AG20443 (cell line): Measurements from ENCODE around the gene EIF3D.
"Not testable (repeated sequence)": the region's sequence is repeated elsewhere in the genome, so short reads cannot be mapped to it uniquely, and the experiment has no call there.

ENCODE experiments used
- DNase-seq: peaks from one replicate; pipeline ENCODE4 v3.0.0; 2012; ENCODE audit warnings: low spot score, mixed read lengths

Gene EIF3D

DNA sequence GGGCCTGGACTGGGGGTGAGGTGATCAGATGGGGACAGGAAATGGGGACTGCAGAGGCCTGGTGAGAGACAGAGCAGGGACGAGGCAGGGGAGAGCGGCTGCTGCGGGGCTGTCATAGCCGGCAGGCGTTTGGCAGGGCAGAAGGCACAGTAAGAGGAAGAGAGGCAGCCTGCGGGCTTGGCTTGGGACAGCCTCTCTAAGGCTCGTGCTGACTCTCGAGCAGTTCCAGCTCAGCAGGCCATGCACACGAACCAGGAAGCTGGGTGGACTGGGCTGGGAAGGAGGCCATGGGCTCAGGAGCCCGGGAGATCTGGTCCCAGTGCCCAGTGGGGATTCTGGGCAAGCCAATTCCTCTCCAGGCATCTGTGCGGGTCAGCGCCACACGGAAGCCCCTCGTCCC is 19.6 kb upstream of the EIF3D start:
- DNase-seq: no peak

- DNase-seq: peak; percentile 60
These were observed 18.0 kb upstream of the EIF3D start for GRCh38 chr22:36546932-36547331.

GRCh38 chr22:36546092-36546804 is 17.3 kb upstream of the EIF3D start:
- peak; percentile 75 for DNase-seq

DNA sequence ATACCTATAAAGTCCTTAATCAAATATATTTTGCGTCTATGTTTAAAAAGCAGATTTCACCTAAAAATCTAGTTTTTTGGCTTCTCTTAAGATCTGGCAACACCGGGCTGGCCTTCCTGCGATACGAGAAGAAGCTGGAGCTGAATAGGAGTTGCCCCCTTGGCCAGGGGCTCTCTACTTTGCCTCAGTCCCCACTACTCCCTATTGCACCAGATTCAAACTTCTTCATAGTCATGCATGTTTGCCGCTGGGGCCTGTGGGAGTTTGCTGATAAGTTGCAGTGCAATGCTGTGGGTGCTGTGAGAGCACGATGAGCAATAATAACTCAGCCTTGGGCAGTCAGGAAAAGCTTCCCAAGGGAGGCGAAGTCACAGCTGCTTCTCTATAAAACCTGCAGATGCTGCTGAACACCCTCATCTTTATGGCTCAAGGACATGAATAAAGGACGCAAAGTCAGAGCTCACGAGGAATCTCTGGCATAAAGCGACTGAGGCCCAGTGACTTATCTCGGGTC is 15.2 kb upstream of the EIF3D start:
- no peak for DNase-seq

- DNase-seq: peak; percentile 80
These were observed 13.0 kb upstream of the EIF3D start for GRCh38 chr22:36541831-36542411.

- no peak for DNase-seq
These were observed 12.1 kb upstream of the EIF3D start for GRCh38 chr22:36540867-36541642.

GRCh38 chr22:36538529-36538928 is 9.6 kb upstream of the EIF3D start:
- DNase-seq: no peak

DNA sequence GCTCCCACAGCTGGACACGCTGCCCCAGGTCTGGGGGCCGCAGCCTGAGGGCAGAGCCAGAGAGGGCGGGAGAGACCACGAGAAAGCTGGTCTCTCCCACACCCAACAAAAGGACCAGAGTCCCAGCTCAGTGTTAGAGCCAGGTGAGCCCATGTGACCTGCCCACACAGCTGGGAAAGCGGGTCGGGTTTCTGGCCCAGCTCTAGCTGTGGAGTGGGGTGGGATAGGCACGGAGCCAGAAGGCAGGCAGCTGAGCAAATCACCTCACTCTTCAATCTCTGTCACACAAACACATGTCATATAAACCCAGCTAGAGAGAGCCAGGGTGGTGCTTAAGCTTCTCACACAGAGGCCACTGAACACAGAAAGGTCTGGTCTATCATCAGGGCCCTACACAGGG is 7.8 kb upstream of the EIF3D start:
- DNase-seq: no peak

GRCh38 chr22:36533320-36533719 is 4.4 kb upstream of the EIF3D start:
- not testable (repeated sequence) for DNase-seq

- no peak for DNase-seq
These were observed 3.5 kb upstream of the EIF3D start for GRCh38 chr22:36532466-36532865.

GRCh38 chr22:36528341-36528740 is 625 bp downstream of the EIF3D start:
- peak; percentile 33 for DNase-seq

DNA sequence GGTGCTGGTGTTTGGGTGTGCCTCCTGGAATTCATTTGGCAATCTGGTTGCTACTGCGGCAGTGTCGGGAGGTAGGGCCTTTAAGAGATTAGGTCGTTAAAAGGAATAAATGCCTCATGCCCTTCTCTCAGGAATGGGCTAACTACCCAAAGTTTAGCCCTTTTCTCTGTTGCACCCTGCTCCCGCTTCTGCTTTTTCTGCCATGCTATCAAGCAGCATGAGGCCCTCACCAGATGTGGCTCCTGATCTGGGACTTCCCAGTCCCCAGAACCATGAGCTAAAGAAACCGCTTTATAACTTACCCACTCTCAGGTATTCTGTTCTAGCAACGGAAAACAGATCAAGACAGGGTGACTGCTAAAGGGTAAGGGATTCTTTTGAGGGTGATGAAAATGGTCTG is 6.3 kb downstream of the EIF3D start:
- no peak for DNase-seq

- no peak for DNase-seq
These were observed 8.5 kb downstream of the EIF3D start for GRCh38 chr22:36520423-36520822.

GRCh38 chr22:36519906-36520305 is 9.1 kb downstream of the EIF3D start:
- DNase-seq: not testable (repeated sequence)

- no peak for DNase-seq
These were observed 14.2 kb downstream of the EIF3D start for GRCh38 chr22:36514766-36515165.

GRCh38 chr22:36512991-36513390 is 16.0 kb downstream of the EIF3D start:
- no peak for DNase-seq

GRCh38 chr22:36512333-36512732 is 16.6 kb downstream of the EIF3D start:
- DNase-seq: no peak

DNA sequence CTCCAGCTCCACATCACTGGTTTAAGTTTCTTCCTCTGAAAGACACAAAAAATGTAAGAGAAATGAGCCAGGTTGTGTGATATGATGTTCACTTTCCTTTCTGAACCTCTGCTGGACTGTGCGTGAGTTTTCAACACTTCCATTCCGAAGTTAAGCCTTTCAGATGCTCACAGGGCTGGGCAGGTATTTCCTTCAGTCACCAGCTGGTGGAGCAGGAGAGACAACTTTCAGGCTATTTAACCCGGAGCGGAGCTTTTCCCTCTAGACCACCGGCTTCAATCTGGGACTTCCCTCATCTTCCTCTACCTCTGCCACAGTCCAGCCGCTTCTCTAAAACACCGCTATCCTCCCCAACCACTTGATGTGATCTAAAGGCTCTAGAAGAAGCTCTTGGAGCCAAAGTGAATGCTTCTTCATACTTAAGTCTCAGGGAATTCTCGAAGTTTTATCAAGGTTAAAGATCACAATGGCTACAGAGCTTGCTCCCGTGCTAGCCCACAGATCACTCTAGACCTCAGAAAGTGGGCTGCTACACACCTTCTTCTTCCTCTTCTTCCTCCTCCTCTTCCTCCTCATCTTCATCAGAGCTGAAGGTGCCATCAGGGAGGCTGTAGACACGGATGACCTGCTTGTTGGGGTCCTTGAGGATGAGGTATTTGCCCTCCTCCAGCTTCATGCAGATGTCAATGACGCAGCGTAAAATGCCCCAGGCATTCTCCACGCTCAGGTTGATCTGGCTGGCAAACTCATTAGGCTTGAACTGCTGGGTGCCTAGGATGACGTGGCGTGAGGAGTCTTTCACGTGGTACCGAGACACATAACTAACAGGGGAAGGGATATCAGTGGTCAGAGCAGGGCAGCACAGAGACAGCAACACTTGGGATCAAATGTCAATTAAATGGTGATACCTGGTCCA is 17.7 kb downstream of the EIF3D start:
- peak; percentile 69 for DNase-seq

DNA sequence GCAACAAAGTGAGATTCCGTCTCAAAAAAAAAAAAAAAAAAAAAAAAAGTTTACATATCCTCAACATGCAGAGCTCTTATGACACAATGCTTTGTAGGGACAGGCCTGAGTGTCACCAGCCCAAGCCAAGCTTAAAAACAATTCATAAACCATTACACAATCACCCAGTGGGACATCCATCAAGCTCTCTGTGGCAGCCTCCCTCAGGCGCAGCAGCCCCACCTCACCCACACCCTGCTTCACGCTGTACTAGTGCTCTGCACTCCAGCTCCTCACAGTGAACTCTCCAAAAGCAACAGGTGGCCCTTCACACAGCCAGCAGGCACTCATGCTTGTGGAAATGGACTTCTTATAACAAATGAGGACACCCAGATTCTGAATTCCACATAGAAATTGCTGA is 18.6 kb downstream of the EIF3D start:
- no peak for DNase-seq

DNA sequence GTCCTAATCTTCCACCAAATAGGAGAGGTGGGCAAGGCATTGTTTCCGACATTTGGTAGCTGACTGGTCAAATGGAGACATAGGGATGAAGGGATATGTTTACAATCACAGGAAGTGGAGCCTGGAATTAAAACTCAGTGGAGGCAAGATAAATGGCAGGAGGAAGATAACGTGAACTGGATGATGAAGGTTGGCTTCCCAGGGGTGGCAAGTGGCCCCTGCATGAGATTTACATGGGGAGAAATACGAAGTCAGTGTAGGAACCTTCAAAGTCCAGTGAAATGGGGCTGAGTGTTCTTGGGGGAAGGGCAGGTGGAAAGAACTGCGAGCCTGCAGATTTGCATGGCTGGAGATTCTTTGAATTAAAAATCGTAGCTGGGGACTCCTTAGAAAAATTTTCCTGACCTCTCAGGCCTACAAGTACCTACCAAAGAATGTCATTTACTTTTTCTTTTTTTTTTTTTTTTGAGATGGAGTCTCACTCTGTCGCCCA is 21.4 kb downstream of the EIF3D start:
- no peak for DNase-seq

GRCh38 chr22:36506637-36507517 is 22.1 kb downstream of the EIF3D start, which contains the start of gene FOXRED2:
Gene FOXRED2, minus strand, starts transcription at chr22:36507040. Its CDS starts 618 bp downstream, at chr22:36506422.
- DNase-seq: peak; percentile 99
